IMR-90 (cell line): ENCODE data around the gene ARMC3.

ENCODE experiments used
- CEBPB ChIP-seq: IDR thresholded peaks from 2 replicates; pipeline ENCODE4 v1.6.1; 2012; ENCODE audit warnings: low read depth, low read length, improper control_type of control experiment
- CHD1 ChIP-seq: IDR thresholded peaks from 2 replicates; pipeline ENCODE4 v1.6.1; 2012; ENCODE audit warnings: low read depth, low read length, improper control_type of control experiment
- CTCF ChIP-seq: conservative IDR thresholded peaks from 2 replicates; pipeline ENCODE4 v1.5.1; 2012; ENCODE audit warnings: mild to moderate bottlenecking, low read depth, low read length, improper control_type of control experiment
- FOS ChIP-seq: fragments of 150-350 bp; IDR thresholded peaks from 2 replicates; pipeline ENCODE4 v1.6.1; 2016; ENCODE audit warnings: low read depth, low read length
- MAFK ChIP-seq: IDR thresholded peaks from 2 replicates; pipeline ENCODE4 v1.6.1; 2012; ENCODE audit warnings: low read depth, low read length, improper control_type of control experiment
- MAZ ChIP-seq: IDR thresholded peaks from 2 replicates; pipeline ENCODE4 v1.6.1; 2012; ENCODE audit warnings: low read depth, mild to moderate bottlenecking, low read length, improper control_type of control experiment, moderate library complexity, borderline replicate concordance
- MXI1 ChIP-seq: IDR thresholded peaks from 2 replicates; pipeline ENCODE4 v1.6.1; 2012; ENCODE audit warnings: low read depth, mild to moderate bottlenecking, low read length, moderate library complexity, borderline replicate concordance
- NFE2L2 ChIP-seq: fragments of 150-350 bp; IDR thresholded peaks from 2 replicates; pipeline ENCODE4 v1.6.1; 2016; ENCODE audit warnings: low read depth, mild to moderate bottlenecking, low read length
- POLR2A ChIP-seq: IDR thresholded peaks from 2 replicates; pipeline ENCODE4 v1.6.1; 2012; ENCODE audit warnings: mild to moderate bottlenecking, low read depth, low read length
- RAD21 ChIP-seq: IDR thresholded peaks from 2 replicates; pipeline ENCODE4 v1.6.1; 2012; ENCODE audit warnings: low read length, improper control_type of control experiment
- RCOR1 ChIP-seq: IDR thresholded peaks from 2 replicates; pipeline ENCODE4 v1.6.1; 2012; ENCODE audit warnings: mild to moderate bottlenecking, low read length, improper control_type of control experiment; ENCODE audit not compliant: insufficient replicate concordance
- RFX5 ChIP-seq: IDR thresholded peaks from 2 replicates; pipeline ENCODE4 v1.8.0; 2012; ENCODE audit warnings: low read depth, mild to moderate bottlenecking, low read length, moderate library complexity
- SMC3 ChIP-seq: fragments of 150-350 bp; IDR thresholded peaks from 2 replicates; pipeline ENCODE4 v1.6.1; 2016; ENCODE audit warnings: low read depth, mild to moderate bottlenecking, antibody characterized with exemption, low read length, moderate library complexity
- TF ChIP-seq, protein P1 (sequence below): fragments of 150-350 bp; IDR thresholded peaks from 2 replicates; pipeline ENCODE4 v1.6.1; 2017; ENCODE audit warnings: mild to moderate bottlenecking, antibody characterized with exemption, low read length, low read depth

DNA sequence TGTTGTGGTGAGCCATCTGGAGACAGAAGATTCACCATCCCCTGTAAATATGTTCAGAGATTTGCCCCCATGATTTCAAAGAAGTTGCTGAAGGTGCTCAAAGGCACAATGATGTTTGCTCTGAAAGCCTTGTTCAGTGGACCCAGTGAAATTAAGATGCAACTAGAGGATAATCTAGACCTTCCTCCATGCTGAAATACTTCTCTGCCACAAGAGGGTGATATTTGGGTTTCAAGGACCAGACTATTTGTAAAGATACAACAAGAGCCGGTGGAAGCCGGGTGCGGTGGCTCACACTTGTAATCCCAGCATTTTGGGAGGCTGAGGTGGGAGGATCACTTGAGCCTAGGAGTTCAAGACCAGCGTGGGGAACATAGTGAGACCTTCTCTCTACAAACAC is 154.0 kb downstream of the ARMC3 start:
- TF ChIP-seq RFX5 = no peak
- no peak for TF ChIP-seq POLR2A
- TF ChIP-seq CTCF = 0 out of 2 replicates have a peak, but pooled peaks have one; percentile 13
- TF ChIP-seq SMC3 = no peak
- TF ChIP-seq MAZ = no peak
- TF ChIP-seq, protein P1, sequence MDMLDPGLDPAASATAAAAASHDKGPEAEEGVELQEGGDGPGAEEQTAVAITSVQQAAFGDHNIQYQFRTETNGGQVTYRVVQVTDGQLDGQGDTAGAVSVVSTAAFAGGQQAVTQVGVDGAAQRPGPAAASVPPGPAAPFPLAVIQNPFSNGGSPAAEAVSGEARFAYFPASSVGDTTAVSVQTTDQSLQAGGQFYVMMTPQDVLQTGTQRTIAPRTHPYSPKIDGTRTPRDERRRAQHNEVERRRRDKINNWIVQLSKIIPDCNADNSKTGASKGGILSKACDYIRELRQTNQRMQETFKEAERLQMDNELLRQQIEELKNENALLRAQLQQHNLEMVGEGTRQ = no peak
- no peak for TF ChIP-seq RAD21
- no peak for TF ChIP-seq NFE2L2
- no peak for TF ChIP-seq CHD1
- no peak for TF ChIP-seq CEBPB
- no peak for TF ChIP-seq MAFK
- TF ChIP-seq FOS = no peak
- no peak for TF ChIP-seq MXI1
- TF ChIP-seq RCOR1 = no peak
